Measurements from ENCODE around the gene BAHCC1.

BAHCC1 gene

DNA sequence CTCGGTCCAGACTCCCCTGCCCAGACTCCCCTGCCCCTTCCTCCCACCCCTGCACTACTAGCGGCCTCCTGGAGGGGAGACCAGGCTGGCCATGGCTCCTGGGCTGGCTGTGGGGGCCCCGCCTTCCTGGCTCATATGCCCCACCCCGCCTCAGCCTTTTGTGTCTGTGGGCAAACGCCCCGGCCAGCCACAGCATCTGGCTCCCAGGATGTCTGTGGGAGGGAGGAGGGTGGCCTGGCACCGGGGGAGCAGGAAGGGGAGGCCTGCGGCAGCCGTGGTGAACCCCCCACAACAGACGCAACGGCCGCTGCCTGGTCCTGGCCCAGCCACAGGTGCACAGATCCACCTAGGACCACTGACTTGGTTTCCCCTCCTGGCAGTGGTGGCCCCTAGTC, 32.9 kb downstream of the BAHCC1 start:
- peak; percentile 64 for DNase-seq

DNA sequence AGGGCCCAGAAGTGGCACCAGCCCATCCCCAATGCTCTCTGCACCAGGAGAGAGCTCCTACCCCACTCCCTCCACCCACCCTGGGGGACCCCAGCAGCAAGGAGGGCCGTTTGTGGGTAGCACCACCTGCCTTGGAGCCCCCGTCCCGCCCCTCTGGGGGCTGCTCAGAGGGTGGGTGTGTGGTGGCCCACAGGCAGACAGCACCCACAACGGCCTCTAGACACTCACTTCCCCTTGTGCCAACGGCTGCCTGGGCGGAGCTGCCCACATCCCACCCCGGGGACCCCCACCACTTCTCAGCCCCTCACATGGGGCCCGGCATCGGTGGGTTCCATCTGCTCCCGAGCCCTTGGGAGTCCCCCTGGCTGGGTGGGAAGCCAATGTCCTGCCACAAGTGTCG, 33.3 kb downstream of the BAHCC1 start:
- no peak for DNase-seq

DNA sequence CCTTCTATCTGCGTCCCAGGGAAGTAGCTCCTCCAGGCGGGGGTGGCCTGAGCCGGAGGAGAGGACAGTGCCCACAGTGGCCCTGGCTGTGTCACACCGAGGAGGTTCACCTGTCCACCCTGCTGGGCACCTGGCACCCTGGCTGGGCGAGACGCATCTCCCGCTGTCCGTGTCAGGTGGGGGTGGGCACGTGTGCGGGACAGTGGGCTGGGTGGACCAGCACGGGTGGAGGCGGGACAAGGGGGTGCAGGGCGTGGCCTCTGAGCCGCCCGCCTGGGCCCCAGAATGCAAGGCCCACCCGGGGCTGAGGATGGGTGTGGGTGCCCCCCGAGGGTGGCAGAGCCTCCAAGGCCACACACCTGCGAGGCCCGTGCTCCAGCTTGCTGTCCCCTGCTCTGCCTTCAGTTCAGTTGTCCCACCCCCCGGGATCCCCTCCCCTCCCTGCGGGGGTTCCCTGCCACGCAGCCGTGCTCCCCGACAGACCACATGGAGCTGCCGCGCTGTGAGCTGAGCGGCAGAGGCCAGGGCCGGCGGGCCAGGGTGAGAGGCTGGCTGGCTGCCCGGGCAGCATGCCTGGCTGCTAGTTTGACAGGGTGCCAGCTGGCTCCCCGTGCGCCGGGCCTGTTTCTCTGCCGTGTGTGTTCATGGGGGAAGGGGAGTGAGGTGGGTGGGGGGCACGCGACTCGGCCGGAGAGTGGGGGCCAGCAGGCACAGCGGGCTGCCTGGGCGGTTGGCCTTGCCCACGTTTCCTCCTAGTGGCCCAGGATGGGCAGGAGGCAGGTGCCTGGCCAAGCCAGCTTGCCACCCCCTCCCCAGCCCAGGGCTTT, 33.9 kb downstream of the BAHCC1 start:
- DNase-seq = peak; percentile 65

DNA sequence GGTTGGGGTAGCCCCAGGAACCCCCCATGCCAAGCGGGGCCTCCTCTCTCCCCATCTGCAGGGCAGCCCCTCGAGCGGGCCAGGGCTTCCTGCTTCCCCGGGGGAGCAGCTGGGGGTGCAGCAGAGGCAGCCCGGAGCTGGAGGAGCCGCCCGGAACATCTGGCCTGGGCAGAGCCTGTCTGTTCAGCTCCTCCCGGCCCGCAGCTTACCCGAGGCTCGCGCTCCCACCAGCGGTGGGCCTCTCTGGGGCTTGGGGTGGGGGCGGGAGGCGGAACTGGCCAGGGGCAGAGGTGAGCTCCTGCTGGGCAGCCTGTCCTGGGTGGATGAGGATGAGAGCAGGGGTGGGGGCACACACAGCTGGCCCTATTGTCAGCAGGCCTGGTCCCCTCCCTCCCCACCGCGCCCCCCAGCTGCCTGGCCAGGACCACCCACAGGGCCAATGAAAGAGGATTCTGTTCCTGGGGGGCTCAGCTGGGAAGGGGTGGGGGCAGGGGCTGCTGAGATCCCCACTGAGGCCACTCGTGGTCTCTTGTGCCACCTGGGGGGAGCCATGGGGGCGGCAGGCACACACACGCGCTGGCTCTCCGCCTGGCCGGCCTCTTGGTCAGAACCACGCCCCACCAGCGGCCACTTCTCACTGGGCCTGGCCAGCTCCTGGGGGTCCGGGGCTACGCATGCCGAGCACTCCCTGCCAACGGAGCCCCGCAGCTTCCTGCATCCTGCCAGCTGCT, 34.7 kb downstream of the BAHCC1 start:
- no peak for DNase-seq

GRCh38 chr17:81431545-81432482, 36.6 kb downstream of the BAHCC1 start:
- DNase-seq = no peak

DNA sequence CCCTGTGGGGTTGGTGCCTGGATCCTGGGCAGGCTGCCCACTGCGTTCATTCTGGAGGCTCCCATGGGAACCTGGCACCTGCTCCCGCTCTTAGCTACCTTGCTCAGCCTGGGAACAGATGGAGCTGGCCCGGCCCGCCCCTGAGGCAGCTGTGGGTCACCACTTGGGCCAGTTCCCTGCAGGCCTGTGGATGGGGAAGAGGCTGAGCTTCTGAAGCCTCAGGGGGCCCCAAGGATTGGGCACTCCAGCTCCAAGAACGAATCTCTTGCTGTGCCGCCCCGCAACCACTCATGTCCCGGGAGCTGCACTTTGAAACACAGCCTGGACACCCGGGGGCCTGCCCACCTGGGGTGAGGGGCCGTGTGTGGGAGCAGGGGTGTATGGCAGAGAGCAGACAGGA, 37.7 kb downstream of the BAHCC1 start:
- peak; percentile 73 for DNase-seq

DNA sequence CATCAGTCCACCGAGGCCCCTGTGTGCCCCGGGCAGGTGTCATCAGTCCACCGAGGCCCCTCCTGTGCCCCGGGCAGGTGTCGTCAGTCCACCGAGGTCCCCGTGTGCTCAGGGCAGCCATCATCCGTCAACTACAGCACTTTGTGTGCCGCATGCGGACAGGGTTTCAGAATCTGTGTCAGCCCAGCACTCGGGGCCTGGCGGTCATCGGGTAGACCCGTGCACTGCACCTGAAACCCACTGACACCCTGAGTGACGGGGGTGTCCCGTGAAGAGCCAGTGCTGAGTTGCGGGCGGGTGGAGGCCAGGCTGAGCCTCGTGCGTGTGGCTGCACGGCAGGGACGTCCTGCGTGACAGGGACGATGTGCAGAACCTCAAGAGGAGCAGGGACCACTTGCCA, 38.4 kb downstream of the BAHCC1 start:
- DNase-seq = no peak

DNA sequence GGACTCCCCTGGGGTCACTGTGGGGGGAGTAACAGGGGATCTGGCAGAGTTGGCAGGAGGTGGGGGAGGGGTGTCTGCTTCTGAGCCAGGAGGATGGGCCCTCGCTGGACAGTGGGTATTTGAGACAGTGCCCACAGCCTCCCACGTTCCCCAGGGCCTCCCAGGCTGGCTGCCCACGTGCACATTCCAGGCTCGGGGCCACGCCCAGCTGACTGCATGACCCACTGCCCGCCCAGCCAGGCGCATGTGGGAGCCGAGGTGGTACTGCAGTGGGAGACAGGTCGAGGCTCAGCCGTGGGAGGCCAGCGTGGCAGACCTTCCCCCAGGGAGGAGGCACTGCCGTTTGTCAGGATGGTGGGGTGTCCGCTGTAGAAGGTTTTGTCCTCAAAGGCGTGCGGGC, 38.8 kb downstream of the BAHCC1 start:
- DNase-seq = no peak

GRCh38 chr17:81434681-81435417, 39.6 kb downstream of the BAHCC1 start:
- DNase-seq = no peak

GRCh38 chr17:81435652-81436293, 40.5 kb downstream of the BAHCC1 start:
- DNase-seq = no peak

GRCh38 chr17:81436294-81436849, 41.1 kb downstream of the BAHCC1 start:
- no peak for DNase-seq

GRCh38 chr17:81437191-81437651, 42.0 kb downstream of the BAHCC1 start:
- no peak for DNase-seq

- DNase-seq = no peak
Observed at GRCh38 chr17:81438007-81438659, 42.9 kb downstream of the BAHCC1 start.

DNA sequence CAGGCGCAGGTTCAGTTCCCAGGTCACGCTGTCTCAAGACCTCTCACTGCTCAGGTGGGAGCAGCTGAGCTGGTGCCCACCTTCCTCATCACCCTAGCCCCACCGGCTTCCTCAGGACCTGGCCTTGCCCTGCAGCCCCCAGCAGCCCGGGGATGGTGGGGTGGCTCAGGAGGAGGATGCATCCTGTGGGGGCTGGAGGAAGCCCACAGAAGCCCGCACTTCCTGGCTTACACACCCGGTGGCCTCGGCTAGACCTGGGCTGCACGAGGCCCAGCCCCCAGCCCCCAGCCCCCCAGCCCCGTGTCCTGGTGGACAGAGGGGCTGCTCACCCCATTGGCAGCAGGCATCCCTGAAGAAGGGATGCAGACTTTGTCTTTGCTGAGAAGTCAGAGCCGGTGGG, 43.4 kb downstream of the BAHCC1 start:
- no peak for DNase-seq

GRCh38 chr17:81440051-81440471, 44.8 kb downstream of the BAHCC1 start:
- DNase-seq = no peak

GRCh38 chr17:81440511-81441244, 45.4 kb downstream of the BAHCC1 start:
- DNase-seq = no peak

- DNase-seq = no peak
Observed at GRCh38 chr17:81442791-81443190, 47.5 kb downstream of the BAHCC1 start.

DNA sequence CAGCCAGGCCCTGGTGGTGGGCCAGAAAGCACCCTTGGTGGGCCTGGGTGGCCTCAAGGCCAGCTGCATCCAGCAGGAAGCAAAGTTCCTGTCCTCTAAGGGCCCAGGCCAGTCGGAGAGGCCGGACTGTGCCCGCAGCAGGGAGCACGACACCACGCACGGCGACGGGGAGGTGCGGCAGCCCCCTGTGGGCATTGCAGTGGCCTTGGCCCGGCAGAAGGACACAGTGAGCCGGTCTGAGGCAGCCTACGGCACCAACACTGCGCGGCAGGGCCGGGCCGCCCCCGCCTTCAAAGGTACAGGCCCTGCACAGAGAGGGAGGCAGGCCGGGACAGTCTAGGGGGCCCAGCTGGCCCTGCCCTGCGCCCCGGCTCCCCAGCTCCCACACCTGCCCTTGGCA, 48.0 kb downstream of the BAHCC1 start:
- no peak for DNase-seq

DNA sequence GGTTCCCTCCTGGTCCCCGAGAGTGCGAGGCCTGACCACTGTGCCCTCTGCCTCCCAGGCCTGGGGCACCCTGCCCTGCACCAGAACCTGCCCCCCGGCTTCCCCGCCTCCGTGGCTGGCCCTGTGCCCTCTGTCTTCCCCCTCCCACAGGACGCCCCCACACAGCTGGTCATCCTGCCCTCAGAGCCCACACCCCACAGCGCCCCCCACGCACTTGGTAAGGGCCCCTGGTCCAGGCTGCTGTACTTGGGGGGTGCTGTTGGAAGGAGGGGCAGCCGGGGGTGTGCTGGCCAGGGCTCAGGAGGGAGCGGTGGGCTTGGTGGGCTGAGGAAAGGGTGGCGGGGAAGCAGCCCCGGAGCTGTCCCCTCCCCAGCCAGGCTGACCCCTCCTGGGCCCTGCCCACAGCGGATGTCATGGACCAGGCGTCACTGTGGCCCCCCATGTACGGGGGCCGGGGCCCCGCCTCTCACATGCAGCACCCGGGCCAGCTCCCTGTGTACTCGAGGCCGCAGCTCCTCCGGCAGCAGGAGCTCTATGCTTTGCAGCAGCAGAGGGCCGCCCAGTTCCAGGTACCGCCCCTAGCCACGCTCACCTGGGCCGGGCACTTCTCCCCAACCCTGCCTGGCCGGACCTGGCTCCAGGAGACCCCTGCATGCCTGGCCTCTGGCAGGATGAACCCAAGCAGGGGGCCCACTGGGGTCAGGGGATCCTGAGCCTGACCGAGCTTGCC, 49.5 kb downstream of the BAHCC1 start:
- no peak for DNase-seq
